SIG-M5 (cell line): ENCODE data around the gene NAV3.

Experiments used
- DNase-seq: peaks from one replicate; lab custom pipeline; 2025; lab: John Stamatoyannopoulos, UW

The NAV3 gene

GRCh38 chr12:77842430-77842829 lies 11.7 kb downstream of the NAV3 start:
- DNase-seq = no peak

DNA sequence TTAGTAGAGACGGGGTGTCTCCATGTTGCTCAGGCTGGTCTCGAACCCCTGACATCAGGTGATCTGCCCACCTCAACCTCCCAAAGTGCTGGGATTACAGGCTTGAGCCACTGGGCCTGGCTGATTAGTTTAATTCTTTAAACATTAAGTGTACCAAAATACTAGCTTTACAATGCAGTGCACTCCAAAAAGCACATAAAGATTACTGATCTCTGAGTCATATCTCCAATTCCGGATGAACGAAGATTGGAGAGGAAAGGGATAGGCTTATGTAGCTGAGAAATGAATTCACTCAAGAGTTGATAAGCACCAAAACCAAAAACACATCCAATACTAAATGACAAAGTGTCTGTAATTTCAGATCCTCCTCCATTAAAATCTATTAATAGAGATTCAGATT lies 15.1 kb downstream of the NAV3 start:
- no peak for DNase-seq

DNA sequence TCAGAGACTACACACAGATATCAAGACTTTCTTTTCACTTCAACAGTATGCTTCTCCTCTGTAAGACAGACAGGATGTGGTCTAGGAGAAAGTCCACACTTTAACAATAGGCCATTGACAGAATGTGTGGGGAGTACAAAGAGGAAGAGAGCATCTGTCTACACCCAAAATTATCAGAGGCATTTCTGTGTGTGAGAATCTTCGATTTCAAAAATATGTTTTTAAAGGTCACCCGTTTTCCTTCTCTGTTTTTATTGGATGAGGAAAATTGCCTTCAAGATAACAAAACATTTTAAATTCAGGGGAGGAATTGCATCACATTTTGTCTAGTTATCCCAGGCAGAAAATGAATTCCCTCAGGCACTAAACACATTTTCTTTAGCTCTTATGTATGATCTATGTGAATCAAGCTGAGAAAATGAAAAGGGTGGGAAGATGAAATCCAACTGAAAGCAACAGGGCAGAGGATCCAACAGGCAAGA lies 16.4 kb downstream of the NAV3 start:
- no peak for DNase-seq

- no peak for DNase-seq
These were observed 17.2 kb downstream of the NAV3 start for GRCh38 chr12:77847680-77848431.

DNA sequence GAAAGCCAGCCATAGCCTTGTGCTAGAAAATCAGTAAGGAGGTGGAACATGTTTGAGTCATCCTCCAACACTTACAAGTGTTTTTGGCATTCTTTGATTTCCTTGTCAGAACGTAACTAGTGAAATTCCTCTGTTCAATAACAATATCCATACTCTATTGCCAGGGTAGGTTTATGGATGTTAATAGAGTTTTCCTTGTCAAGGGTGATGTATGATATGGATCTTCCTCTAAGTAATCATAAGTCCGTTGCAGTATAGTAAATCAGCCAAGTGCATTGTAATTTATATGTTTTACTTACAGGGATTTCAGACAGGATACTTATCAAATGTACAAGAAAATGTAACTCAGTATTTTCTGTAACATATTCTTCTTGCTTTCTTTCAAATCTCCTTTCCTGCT lies 19.4 kb downstream of the NAV3 start:
- no peak for DNase-seq

DNA sequence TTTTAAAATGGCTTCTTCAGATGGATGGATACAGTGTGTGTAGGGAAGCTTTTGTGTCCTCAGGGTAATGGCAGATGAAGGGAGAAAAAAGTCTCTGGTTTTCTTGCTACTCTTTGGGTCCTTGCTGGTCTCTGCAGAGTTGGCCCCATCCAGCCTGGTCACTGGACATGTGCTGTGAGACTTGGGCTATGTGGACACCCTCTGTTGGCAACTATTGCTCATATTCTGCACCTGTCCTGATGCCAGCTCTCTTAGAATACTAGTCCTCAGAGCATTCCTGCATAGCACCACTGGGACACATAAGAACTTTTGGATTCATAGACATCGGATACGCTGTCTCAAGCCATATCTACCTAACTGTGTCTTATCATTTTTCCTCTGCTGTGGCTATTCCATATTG lies 20.0 kb downstream of the NAV3 start:
- DNase-seq = no peak

DNA sequence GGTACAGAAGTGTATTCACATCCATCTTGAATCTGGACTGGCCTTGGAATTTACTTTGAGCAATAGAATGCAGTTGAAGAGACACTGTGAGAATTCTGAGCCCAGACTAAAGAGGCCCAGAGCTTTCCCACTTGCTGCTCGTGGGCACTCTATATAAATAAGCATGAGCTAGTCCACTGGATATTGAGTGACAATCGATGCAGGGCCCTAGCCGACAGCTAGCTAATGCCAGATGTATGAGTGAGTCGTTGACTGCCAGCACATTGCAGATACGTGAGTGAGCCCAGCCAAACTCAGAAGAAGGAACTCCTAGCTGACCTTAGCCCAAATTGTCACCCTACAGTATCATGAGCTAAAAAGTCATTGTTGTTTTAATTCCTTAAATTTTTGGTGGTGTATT lies 24.9 kb downstream of the NAV3 start:
- DNase-seq = no peak

GRCh38 chr12:77861317-77861716 lies 30.6 kb downstream of the NAV3 start:
- DNase-seq = no peak

DNA sequence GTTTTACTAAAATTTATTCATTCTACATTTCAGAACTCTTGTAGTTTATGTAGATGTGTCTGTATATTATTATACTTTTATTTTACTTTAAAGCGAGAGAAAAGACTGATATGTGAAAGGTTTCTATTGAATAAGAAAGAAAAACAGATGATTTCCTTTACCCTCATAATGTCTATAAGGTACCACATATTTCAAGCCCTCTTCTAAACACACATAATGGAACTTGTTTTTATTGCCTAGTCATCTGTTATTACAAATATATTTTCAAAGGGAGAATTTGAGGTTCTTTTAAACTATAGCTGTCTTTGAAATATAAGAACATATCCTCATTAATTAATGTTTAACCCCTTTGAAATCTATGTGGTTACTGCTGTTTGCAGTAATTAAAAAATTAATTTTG lies 34.5 kb downstream of the NAV3 start:
- DNase-seq = no peak

GRCh38 chr12:77878901-77879300 lies 48.2 kb downstream of the NAV3 start:
- no peak for DNase-seq

- no peak for DNase-seq
These were observed 52.0 kb downstream of the NAV3 start for GRCh38 chr12:77882709-77883108.

GRCh38 chr12:77888611-77889010 lies 57.9 kb downstream of the NAV3 start:
- no peak for DNase-seq

DNA sequence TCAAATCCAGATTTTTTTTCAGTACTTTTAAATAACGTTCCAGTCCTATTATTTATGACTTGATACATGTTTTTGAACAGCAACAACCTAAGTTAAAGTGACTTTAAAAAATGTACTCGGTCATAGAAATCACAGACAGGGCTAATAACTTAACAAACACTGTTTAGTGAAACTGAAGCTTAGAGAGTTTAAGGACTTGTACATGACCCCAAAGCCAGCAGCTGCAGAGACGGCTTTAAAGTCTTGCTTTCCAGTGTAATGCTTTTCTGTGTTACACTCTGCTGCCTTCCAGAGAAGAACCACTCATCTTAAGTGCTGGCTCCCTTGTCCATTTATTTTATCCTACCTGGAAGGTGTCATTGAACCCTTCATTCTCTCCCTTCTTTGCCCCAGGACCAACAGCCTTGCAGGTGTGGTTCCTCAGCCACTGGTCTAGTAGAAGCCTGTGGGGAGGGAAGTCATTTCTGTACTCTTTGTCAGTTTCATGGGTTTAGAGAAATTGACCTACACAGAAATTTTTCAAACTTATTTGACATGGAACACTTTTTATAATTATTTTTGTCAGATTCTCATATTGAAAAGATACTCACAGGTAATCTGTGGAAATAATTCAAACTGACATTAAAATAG lies 60.9 kb downstream of the NAV3 start:
- DNase-seq = no peak

DNA sequence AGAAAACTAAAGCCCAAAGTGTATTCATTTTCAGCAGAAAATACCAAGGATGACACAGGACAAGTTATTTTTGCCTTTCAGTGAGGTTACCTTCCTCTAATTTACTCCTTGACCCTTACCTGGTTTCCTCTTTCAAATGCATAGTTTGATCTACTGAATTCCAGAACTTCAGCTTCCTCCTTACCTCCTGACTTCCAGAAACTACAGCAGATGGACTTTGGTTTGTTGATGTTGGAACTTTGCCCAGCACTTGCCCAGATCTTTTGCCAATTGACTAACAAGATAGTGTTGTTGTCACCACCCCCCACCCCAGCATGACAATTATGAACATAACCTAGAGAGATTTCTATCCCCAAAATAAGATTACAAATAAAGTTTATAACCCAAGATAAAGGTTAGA lies 63.2 kb downstream of the NAV3 start:
- no peak for DNase-seq

DNA sequence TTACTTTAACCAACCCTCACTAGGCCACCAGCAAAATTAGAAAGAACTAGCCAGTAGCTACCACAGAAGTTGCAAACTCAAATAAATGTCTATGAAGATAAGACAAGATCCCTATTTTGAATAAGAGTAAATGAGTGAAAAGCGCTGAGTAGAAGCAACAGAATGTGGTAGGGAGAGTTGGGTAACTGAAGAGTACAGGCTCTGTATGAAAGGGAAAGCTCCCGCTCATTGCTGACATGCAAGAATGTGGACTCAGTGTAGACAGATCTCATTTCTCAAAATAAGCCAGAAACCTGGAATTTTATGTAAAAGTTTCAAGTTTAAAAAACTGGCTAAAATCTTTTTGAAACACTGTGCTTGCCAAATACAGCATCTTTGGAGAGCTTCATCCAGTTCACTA lies 63.9 kb downstream of the NAV3 start:
- no peak for DNase-seq

GRCh38 chr12:77895699-77896098 lies 65.0 kb downstream of the NAV3 start:
- no peak for DNase-seq

DNA sequence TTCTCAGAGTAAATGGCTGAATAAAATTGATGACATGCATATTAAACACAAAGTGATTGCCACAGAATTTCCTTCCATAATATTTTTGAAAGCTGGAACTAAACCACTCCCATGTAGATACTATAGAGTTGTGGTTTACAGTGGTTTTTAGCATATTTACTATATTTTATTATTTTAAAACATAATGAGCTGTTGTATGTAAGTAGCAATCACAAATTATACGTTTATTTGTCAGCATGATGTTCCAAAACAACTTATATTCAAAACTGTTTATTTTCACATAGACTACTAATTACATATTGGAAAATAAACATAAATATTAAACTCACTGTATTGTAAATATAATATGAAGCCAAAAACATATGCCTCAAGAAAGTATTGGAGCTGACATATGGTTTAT lies 77.2 kb downstream of the NAV3 start:
- no peak for DNase-seq

GRCh38 chr12:77914081-77914488 lies 83.4 kb downstream of the NAV3 start:
- no peak for DNase-seq

DNA sequence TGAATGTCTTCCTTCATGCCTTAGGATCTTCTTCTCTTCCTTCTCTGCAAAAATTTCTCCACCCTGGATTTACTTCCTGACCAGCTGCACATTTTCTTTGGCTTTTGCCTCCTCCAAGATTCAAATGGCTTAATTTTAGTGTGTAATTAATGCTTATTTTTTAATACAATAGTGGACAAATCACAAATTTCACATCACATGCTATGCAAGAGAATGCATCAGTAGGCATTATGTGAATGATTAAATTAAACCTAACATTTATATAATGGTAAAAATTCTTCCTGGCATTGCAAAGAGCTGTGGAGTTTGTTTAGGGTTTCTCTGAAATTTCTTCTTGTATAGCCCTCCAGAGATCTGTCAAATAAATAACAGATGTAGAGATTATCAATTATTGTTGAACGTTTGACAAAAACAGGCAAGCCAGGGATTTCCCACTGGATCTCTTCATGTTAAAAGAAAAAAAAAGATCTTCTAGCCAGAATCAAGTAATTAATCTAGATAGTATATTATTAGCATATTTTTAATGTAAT lies 84.4 kb downstream of the NAV3 start:
- DNase-seq = no peak

- DNase-seq = no peak
These were observed 85.6 kb downstream of the NAV3 start for GRCh38 chr12:77916276-77916675.

GRCh38 chr12:77918046-77918445 lies 87.4 kb downstream of the NAV3 start:
- DNase-seq = no peak

GRCh38 chr12:77919450-77919849 lies 88.8 kb downstream of the NAV3 start:
- no peak for DNase-seq

GRCh38 chr12:77923882-77924281 lies 93.2 kb downstream of the NAV3 start:
- no peak for DNase-seq

DNA sequence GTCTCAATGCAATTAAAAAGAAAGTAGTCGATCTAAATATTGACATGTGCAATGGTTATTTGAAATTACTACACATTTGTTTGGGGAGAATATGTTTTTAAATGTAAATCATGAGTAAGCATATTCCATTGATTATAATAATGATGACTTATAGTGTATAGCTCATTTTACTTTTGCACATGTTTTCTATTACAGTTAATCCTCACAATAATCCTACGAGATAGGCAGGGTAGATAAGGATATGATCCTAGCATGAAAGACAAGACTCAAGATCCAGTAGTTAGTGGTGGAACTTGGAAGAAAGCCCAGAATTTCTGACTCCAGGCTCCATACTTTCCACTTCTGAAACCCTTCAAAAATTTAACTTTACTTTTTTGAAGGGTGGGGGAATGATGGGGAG lies 94.0 kb downstream of the NAV3 start:
- no peak for DNase-seq
